NCI-H1092 treated with DMSO at 0.1 percent for 48 hours (cell line): ENCODE data around the gene DYSF.

ENCODE experiments used
- DNase-seq: peaks from one replicate; lab custom pipeline; 2025; lab: John Stamatoyannopoulos, UW

DYSF gene

GRCh38 chr2:71706836-71707235 lies 253.5 kb downstream of the DYSF start:
- no peak for DNase-seq

GRCh38 chr2:71710367-71711132 lies 257.2 kb downstream of the DYSF start:
- no peak for DNase-seq

- DNase-seq = no peak
Measured at GRCh38 chr2:71711133-71711855, 257.9 kb downstream of the DYSF start.

GRCh38 chr2:71712158-71712818 lies 258.9 kb downstream of the DYSF start:
- no peak for DNase-seq

DNA sequence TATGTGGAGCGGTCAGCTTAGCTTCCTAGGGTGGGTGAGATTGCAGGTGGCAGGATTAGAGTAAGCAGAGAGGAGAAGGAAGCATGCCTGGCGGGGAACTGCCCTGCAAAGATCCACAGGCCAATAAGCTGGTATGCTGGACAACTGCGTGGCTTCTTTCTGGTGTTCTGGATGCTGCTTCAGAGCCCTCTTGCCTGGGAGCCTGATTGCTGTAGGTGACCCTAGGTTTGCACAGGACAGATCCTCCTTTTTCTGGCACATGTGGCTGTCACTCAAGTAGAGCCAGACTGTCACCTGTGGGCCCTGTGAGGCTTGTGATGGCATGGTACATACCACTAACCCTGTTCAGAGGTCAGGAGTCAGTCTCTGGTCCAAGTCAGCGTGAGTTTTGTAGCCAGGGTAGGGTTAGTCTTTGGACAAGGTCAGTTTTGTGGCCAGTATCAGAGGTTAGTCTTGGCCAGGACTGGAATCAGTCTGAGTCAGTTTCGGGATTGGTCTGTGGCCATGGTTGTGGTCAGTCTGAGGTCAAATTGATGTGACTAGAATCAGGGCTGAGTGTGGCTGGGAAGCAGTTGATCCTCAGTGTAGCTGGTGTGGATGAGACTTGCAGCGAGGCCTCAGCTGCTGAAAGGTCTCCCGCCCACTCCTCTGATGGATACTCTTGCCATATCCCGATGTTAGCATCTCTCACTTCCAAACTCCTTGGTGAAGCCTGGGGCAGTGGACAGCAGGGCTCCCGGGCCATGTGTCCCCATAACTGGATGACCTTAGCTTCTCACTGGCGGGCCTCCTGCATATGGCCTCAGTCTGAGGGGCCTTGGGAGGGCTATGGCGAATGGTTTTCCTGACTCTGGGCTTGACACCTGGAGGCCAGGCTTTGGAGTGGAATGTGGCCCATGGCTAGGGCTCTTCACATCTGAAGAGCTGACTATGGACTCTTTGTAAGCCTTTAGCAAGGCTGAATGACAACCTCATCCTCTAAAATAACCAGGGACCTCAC lies 260.5 kb downstream of the DYSF start:
- DNase-seq = no peak

DNA sequence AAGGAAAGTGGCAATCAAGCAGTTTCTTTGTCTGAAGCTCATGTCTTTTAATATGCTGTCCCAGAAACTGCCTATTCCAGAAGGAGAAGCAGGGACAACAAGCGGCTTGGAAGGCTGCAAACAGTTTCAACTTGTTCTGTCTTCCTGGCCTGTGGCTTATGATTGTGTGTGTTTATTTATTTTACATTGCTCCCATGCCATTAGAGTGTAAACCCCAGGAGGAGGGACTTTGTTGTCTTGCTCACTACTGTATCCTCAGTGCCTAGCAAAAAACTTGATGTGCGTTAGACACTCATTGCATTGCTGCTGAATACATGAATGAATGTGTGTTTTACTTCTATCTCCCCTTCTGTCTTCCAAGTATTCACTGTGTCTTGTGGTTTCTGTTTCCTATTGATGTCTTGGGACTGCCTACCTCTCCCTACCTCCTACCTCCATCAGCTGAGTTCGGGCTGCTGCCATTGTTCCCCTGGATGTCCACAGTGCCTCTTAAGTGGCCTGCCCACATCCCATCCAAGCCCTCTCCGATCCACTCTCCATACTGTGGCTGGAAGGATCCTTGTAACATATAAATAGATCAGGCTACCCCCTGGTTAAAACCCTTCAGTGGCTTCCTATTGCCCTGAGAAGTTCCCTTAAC lies 261.4 kb downstream of the DYSF start:
- no peak for DNase-seq

- DNase-seq = no peak
Measured at GRCh38 chr2:71715241-71715750, 261.9 kb downstream of the DYSF start.

DNA sequence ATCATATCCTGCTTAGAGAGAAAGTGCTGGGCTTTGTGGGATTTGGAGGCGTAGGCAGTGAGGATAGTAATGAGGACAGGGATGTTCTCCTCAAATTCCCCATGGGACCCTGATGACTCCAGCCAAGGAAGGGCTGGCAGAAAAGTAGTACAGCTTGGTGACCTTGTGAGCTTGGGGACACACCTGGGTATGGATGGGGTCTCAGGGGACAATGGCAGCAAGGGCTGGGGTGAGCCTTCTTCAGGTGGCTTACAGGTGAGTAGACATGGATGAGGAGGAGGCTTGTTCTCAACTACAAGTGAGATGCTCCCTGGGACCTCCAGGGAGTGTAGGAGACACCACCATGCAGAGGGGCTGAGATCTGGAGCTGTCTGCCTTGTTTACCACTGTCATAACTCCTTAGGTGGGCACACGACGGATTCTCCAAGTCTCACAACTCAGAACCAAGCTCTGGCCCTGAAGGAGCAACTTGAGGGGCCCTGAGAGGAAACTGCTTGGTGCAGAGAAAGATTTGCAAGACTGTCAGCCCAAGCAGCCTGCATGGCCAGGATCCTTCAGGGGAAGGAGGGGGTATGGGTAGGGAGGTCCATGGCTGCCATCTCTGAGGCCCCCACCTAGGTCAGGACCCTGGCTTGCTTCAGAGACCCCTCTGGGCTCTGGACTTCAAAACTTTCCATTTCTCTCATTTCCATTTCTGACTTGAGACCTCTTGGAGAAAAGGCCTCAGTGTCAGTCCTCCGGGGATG lies 262.8 kb downstream of the DYSF start:
- DNase-seq = no peak

- no peak for DNase-seq
Measured at GRCh38 chr2:71716697-71717624, 263.6 kb downstream of the DYSF start.

DNA sequence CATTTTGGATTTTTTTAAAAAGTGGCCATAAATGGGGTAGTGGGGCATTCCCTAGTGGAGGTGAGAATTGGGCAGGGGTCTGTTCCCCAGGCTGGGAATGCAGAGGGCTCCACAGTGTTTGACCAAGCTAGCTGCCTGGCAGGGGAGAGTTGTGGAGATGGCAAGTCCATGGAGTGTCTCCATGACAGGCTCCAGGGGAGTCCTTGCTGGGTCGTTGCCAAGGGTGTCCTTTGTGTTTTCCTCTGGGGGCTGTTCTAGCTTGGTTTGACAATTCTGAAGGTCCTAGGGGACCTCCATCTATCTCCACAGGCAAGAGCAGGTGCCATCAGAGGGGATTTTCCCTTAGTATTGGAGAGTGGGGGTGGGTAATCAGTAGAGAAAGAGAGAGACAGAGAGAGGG lies 265.3 kb downstream of the DYSF start:
- DNase-seq = no peak

DNA sequence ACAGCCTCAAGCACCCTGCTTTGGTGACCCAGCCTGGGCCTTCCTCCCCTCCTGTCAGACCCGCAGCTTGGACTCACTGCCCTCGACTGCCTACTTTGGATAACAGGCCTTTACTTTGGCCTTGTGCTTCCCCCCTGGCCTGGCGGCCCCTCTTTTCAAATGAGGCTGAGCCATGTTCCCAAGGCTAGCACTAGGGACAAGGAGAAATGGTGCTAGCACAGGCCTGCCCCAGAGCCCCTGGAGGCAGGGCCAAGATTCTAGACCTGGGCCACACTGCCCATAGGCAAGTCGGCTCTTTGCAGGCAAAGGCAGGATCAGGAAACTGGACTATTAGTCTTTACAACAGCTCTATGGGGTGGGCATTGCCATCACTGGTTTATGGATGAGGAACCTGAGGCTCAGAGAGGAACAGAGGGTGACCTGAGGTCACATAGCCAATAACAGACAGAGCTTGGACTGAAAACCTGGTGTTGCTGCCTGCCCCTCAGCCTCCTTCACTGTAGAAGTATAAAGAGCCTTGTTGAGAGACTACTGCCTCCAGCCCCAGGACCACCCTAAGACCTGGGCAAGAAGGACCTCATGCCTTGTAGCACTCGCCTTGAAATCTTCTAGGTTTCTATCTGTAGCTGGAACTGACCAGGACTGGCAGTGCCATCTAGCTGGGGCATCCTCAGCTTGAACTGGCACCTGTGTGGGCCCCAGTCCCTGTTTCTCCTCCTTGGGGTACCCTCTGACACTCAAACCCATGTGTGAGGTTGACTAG lies 266.3 kb downstream of the DYSF start:
- no peak for DNase-seq

DNA sequence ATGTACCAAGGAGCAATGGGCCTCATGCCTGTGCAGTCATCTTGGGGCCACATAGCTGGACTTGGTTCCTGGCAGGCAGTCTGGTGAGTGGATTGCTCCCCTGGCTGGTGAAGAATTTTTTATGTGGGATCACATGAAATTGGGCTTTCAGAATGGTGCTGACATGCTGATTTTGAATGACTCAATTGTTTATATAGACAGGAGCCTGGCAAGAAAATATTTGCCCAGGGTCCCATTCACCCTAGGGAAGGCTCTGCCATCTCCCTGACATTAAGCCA lies 266.9 kb downstream of the DYSF start:
- DNase-seq = no peak

DNA sequence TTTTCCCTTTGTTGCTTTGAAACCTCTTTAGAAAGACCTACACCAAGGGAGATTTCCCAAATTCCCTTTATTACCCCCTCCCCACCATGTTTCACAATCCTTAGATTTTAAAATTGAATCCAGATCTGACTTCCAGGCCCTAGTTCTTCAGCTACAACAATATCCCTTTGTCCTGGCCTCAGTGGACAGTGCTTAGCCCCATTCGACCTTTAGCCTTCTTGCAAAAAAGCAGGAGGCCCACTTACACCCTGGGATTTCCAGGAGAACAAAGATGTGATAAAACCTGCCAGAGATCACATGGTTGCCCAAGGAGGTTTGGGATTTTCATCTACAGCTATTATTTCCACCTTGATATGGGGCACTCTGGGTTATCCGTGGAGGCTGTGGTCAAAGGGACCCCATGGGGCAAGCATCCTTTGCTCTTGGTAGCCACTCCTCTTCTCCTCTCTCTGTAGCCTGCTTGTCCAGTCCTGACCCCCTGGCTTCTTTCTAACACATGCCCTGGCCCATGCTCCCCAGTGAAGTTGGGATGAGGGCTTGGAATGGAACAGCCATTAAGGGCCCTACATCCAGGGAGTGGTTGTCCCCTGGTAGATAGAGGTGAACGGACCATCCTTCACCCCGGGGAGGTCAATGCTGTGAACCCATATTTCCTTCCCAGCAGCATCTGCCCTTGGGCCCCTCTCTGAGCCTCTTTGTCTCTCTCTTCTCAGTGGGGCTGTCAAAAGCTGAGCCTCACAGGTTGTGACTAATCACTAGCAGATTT lies 267.4 kb downstream of the DYSF start:
- no peak for DNase-seq

DNA sequence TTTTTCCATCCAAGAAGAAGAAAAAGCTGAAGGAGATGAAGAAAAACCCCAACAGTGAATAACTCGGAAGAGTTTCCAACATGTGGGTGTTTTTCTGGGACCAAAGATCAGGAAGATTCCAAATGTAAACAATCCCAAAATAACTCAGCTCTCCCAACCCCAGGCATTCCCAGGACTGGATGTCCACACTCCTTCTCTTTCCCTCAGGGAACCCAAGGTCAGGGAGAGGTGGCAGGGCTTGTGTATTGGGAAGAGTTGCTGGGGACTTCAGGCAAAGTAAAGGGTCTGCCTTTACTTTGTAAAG lies 268.0 kb downstream of the DYSF start:
- DNase-seq = no peak

DNA sequence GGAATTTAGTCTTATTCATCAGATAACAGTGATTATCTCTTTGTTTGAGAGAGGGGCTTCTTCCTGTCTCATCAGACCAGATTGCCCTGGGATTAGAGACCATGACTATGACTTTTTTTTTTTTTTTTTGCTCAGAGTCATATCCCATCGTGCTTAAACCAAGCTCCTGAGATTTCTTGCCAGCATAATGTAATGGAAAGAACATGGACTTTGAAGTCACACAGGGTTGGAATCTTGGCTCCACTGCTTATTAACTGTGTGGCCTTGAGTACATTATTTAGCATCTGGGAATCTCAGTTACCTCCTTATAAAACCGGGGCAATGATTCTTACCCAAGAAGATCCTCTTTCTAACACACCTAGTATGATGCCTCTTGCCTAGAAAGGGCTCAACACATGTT lies 268.3 kb downstream of the DYSF start:
- DNase-seq = no peak

DNA sequence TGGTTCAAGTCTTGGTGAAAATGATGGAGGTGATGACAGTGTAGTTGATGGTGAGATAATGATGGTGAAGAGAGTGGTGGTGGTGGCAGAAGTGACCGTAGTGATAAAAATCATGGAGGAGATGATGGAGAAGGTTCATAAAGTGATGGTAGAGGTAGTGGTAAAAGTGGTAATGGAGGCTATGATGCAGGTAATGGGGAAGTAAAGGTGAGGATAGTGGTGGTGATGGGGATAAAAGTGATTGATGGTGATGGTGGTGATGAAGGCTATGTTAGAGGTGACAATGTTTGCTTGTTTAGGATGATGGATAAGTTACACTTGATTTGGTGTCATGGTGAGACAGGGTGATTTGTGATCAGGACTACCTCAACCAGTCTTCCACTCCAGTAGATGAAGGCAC lies 268.9 kb downstream of the DYSF start:
- DNase-seq = no peak

- no peak for DNase-seq
Measured at GRCh38 chr2:71724793-71725192, 271.4 kb downstream of the DYSF start.

DNA sequence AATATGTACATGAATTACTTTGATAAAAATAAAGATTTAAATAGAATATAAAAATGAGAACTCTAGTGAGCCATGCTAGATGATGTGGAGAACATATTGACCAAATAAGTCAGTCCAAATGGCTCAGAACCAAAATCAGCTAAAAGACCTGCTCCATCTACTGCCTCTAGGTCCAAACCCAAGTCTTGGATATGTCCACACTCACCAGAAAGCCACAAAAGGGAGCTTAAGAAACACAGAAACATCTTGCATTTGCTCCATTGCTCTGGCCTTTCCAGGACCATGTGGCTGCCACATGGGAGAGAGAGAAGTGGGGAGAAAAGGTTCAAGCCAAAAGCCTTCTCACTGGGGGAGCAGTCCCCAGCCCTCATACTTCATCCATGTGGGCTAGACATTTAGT lies 272.5 kb downstream of the DYSF start:
- DNase-seq = no peak
